ENCODE measurements around the gene MGAT5.

The MGAT5 gene

DNA sequence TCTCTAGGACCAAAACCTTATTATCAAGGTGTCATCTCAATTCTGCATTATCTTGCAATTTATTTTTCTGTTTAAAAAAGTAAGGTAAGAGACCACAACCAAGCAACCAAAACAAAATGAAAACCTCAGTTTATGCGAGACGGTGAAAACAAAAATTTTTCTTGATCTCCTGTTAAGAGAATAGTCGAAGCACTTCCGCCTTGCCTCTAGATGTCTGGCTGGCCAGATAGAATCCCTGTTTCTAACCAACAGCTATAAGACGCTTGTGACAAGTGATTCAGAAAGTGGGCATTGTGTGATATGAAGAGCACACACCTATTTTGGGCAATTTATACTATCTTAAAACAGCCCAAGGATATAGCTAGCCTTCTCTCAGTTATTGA lies 51.2 kb downstream of the MGAT5 start:
- DNase-seq (ENCODE audit: low read depth), result no peak

DNA sequence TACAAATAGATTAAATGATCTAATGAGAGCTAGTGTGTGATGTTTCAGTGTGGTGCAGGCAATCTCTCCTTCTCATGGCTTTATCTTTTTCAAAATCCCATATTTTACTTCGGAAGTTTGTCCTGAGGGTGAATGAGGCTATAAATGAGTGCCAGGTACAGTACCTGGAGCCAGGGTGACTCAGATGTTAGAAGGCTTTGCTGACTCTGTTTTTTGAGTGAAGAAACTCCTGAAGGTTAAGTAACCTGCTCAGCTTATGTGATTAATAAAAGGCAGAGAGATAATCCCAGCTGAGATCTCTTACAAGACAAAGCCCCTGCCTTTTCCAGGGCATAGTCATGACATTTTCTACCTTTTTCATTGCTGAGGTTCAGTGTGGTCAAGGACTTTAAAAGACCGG lies 52.6 kb downstream of the MGAT5 start:
- no peak for DNase-seq (ENCODE audit: low read depth)

DNA sequence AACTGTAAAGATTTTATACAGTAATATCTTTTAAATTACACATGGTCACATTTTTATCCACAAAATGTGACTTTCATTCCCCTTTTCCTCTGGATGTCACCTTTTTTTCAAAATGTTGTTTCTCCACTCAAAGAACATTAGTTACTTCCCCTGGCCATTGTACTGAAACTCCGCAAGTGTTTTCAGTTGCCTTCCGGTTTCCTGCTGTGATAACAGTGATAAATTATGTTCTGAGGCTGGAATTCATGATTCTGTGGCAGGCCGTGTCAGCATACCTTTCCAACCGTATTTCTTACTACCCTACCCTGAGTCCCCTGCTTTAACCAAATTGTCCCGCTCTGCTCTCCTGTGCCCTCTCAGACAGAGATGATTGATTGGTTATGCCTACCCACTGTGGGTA lies 53.5 kb downstream of the MGAT5 start:
- DNase-seq (ENCODE audit: low read depth), result no peak

DNA sequence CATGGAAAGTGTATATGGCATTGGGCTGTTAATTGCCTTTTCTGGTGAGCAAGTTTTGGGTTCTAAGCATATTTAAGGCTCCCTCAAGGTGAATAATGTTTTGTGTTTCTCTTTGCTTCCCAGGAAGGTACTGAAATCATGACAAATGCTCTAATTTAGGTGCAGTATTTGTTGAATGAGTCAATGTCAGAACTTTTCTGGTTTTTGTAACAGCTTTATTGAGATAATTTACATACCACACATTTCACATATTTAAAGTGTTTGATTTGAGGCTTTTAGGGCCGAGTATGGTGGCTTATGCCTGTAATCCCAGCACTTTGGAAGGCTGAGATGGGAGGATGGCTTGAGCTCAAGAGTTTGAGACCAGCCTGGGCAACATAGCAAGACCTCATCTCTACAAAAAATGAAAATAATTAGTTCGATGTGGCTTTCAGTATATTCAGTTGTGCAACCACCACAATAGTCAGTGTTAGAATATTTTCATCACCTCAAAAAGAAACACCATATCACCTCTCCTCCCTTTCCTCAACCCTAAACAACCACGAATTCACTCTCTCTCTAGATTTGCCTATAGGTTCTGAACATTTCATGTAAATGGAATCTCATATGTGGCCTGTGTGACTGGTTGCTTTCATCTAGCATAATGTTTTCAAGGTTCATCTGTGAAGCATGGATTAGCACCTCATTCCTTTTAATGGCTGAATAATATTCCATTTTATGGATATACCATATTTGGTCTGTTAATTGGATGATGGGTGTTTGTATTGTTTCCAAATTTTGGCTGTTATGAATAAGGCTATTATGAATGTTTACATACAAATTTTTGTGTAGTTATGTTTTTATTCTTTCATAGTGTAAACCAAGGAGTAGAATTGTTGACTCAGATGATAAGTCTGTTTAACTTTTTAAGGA lies 54.9 kb downstream of the MGAT5 start:
- no peak for DNase-seq (ENCODE audit: low read depth)

DNA sequence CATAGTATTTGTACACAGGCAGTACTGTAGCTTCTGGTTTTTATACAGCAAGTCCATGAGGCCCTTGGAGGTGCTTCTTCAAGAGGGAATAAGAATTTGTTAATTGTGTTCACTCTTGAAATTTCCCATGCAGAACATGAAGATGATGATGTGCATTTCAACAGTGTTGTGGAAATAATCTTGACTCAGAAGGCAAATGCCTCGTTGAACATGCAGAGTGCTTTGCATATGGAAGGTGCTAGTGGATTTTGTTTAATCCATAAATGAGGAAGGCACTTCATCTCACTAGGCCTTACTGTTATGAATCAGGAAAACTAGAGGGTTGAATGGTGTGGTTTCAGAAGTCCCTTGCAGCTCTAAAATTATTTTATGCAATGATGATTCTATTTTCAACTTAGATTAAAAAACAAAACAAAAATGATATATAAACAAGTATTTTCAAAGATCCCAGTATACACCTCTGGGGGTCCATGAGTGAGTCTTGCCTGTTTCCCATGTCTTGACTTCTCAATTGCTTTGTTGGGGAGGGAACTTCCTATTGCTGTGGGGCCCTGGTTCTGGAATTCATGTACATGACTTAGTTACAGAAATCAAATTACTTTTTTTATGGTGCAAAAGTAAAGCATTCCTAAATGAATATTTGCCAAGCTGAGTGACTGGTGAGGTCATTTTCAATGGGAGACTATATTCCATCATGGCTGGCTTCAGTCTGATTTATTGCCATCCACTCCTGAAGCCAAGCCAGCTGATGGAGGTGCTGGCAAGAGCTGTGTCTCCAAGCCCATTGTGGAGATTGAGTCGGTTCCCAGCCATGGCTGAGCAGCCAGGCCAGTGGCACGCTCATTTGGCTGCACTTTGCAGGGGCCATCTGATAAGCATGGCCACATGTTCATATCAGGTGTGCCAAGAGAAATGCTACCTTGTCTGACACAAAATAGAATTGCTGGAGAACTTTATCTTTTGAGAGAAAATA lies 56.5 kb downstream of the MGAT5 start:
- DNase-seq (ENCODE audit: low read depth), result no peak

DNA sequence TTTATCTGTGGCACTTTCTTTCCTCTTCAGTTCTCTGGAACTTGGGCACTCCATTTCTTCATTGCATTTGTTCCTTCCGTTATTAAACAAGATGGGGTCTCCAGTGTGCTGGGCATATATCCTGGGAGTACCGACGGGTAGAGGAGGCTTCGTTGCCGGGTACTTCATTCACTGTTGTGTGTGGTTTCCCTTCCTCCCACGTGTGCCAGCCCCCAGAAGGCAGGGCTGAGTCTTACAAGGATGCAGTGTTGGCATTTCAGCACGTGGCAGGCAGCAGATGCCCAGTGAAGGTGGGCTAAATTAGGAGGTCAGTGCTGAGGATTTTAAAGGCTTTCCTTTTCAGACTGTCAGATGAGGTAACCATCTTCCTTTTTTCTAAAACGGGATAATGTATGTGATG lies 58.6 kb downstream of the MGAT5 start:
- no peak for DNase-seq (ENCODE audit: low read depth)

DNA sequence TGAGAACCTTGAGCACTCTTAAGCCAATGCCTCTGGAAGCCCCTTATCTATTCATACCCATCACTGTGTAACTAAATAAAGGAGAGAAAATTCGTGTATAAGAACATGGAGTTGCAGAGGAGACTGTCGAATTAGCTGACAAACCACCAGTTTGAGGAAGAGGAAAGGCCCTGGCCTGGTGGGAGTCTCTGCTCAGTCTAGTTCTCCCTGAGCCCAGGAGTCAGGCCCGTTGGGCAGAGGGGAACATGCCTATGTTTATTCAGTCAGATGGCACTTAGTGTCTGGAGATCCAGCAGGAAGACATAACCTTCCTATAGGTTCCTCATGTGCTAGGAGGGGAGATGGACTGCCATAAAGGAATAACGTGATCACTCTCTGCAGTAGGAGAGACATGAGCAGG lies 60.3 kb downstream of the MGAT5 start:
- no peak for DNase-seq (ENCODE audit: low read depth)

DNA sequence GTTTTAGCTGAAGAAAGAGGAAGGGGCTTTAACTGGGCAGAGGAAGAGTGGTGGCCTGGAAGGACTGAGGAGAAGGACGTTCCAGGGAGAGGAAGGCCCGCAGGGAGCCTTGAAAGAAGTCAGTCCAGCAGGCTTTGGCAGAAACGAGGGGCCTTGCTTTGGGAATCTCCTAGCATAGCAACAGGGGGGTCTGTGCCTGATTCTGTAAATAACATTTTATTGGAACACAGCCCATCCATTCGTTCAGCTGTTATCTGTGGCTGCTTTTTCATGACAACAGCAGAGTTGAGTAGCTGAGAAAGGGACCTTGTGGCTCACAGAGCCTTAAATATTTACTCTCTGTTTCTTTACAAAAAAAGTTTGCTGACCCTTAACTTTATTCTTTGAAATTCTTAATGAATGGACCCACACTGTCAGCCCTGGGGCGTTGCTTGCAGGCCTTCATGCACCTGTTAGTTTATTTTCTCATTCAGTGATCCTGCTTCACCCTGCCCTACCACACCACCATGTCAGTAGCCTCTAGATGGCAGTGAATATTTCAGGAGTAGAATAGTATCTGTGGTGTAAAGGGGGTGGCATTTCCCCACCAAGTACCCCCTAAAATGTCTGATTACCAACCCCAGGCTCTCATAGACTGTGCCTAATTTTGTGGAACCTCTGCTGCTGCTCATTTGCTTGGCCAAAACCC lies 61.0 kb downstream of the MGAT5 start:
- DNase-seq (ENCODE audit: low read depth), result no peak

DNA sequence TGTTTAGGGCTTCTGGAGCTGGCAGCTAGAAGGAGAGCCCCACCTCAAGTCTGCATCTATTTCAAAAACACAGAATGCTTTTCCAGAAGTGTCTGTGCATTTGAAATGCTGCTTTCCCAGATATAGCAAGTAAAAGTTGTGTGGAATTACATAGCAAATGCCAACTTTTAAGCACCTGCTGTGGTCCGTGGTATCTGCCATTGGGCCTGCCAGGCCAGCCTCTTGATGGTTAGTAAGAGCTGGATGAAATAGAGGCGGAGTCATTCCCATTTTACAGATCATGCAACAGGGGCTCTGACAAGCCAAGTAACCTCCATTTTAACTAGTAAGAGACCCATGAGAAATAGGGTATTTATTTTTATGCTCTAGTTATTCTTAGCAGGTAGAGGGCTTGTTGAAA lies 61.6 kb downstream of the MGAT5 start:
- no peak for DNase-seq (ENCODE audit: low read depth)

DNA sequence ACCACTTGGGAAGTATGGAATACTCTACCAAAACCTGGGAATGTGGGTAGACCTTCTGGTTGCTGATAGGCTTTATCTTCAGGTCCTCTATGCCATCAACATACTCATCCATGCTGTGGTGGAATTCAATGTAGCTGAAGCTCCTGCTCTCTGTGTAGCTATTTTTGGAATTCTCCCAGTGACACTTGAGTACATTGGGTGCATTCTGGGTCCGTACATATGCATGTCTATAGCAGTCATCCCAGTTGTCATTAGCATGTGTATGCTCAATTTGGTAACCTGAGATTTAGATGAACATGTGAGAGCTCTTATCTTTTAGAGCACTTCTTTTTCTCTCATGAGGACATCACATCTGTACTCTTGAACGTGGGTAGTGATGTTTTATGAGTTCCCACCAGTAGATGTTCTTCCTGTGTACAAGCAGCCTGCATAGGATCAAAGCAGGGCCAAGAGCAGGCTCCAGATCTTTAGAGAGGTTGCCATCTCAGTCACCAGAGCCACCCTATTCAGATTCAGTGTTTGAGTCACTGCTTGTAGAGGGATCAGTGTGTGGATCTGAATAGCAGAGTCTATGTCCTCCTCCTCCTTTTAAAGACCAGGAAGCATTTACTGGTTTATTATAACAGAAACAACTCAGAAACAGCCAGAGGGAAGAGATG lies 65.9 kb downstream of the MGAT5 start:
- no peak for DNase-seq (ENCODE audit: low read depth)

DNA sequence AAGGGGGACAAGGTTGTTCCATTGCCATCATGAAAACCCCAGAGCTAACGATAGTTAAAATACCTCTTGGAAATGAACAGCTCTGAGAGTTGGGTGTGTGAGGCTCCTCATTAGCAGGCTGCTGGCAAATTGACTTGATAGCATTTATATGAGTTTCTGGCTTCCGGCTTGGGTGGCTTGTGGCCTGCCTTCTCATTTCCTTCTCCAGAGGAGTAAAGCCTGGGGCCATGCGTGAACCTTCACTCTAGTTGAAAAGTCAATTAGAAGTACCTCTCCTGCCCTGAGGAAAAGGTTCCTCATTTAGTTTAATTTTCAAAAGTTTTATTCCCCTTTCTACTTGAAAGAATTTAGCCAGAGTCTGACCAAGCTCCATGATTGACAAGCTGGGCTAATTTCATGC lies 67.1 kb downstream of the MGAT5 start:
- DNase-seq (ENCODE audit: low read depth), result no peak

DNA sequence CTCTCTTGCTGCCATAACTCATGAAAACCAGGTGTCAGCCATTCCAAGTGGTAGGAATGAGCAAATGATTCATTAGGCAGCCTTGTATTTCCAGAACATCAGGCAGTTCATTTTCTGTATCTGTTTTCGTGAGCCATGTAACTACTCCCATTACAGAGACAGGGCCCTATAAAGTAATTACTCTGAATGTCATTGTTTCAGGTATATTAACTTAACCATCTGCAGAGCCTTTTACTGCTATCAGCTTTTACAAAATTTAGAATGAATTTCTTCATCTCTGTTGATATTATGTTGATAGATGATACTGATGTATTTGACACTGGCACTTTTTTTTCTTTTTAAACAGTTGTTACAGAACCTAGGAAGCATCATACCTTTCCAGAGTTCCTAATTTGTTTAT lies 69.9 kb downstream of the MGAT5 start:
- no peak for DNase-seq (ENCODE audit: low read depth)

DNA sequence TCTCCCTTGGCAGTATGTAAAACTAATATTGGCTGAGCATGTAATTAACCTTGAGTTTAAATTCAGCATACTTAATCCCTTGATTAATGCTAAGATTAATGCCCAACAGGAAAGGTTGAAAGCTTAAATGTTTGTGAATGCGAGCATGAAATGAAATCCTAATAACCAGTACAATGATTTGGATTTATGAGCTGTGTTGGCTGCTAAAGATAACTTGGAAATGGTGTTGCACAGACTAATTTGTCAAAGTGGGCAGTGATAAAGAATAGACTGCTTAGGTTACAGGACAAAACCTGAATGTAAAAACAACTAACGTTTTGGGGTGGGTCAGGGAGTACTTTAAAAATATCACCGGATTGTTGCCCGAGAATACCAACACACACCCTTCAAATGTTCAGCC lies 70.6 kb downstream of the MGAT5 start:
- no peak for DNase-seq (ENCODE audit: low read depth)

DNA sequence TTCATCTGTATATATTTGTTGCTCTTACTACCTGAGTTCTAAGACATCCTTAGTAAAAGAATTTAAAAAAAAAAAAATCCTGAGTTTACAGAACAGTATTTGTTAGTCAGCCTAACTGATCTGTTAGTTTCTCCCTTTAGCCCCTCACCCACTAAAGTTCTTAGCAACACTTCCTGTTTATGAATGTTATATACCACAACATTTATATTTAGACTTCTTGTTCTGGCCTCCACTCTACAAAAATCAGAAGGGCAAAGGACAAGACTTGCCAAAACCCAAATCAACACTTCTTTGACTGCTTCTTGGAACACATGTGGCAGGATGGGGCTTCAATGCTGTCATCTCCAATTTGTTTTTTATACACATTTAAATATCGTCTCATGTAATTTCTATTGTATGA lies 71.1 kb downstream of the MGAT5 start:
- no peak for DNase-seq (ENCODE audit: low read depth)

DNA sequence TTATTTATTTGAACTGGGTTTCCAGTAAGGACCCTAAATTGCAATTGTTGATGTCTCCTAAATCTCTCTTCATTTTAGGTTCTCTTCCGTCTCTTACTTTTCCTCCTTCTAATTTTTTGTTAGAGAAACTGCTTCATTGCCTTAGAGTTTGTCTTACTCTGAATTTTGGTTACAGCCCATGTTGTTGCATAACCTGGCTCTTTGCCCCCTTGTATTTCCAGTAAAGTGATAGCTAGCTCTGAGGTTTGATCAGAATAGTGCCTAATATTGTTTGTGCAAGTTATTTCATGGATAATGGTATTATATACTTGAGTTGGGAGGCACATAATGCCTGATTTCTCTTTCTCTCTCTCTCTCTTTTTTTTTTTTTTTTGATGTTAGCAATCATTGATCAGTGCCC lies 71.8 kb downstream of the MGAT5 start:
- no peak for DNase-seq (ENCODE audit: low read depth)

DNA sequence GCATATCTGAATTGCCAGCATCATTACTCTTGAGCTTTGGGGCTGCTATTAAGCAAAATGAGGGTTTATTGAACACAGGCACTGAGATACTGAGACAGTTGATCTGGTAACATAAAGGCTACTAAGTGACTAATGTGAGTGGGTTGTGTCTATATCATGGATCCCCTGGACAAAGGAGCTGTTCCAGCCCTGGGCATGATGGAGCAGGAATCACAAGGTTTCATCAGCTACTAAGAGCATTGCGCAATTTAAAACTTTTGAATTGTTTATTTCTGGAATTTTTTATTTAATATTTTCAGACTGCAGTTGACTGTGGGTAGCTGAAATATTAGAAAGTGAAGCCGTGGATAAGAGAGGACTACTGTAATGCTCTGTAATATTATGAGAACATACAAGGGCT lies 73.5 kb downstream of the MGAT5 start:
- DNase-seq (ENCODE audit: low read depth), result no peak

DNA sequence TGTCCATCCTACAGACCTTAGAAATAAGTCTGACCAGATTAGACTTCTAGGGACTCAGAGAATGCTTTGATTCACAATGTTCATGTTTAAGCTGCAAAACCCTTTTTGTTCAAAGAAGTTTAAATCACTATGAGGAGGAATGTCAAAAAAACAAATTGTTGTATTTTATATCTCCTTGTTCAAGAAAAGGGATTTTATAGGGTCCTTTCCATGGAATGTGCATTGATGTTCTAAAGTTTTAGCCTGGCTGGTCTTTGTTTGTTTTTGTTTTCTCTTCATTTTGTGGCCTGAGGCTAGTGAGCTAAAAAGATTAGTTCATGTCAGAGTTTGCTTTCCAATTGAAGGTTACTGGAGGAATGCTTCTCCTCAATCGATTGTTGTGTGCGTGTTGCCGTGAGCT lies 77.2 kb downstream of the MGAT5 start:
- no peak for DNase-seq (ENCODE audit: low read depth)

DNA sequence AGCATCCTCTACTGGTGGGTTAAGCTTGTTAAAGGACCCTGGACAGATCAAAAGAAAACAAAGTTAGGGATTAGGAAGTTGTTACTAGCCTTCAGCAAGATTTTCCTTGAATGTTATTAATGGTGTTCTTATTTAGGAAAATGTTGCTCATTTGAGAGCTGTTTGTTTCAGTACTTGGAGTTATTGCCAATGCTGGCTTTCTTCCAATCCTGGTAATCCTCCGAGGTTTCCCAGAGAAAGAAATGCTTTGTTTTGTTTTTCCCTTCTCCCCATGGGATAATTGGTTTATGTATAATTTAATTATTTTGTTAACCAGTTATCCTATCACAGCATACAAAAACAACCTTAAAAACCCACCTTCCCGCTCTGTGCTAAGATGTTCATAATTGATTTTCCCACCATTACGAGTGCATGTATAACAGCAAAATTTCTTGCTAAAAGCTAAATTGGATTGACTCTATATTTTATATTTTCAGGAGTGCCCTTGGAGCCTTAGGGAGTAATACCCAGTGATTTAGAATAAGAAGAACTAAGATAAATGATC lies 79.8 kb downstream of the MGAT5 start:
- DNase-seq (ENCODE audit: low read depth), result no peak

DNA sequence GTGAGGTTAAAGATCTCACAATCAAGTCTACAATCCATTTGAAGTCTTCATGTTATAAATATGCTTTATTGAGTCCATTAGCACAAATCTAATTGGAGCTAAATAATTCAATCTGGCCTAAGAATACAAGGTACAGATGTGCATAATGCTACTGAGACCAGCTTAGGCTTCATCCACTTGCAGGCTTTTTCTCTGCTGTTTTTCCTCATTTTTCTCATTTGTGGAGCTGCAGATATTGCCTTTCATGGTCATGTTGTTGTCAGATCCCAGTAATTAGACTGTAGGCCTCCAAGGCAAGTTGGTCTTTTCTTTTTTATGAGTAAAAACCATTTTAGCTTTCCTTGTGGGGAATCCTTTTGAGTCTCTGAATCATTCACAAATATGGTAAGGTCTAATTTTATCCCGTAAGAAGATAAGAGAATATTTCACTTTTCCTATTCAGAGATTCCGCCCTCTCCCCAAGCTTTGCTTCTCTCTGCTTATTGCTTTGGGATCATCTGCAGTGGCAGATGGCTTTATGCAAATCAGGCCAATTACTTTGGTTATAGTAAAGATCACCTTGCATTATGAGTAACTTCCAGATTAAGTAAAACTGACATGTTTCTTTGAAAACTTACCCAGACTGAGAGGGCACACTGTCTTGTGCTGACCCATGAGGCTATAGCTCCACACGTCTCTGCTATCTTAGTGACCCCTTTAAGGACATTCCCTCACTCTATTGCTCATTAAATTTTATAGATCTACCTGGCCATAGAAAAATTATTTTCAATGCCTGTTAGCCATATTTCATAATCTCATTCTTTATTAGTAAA lies 80.9 kb downstream of the MGAT5 start:
- DNase-seq (ENCODE audit: low read depth), result no peak

DNA sequence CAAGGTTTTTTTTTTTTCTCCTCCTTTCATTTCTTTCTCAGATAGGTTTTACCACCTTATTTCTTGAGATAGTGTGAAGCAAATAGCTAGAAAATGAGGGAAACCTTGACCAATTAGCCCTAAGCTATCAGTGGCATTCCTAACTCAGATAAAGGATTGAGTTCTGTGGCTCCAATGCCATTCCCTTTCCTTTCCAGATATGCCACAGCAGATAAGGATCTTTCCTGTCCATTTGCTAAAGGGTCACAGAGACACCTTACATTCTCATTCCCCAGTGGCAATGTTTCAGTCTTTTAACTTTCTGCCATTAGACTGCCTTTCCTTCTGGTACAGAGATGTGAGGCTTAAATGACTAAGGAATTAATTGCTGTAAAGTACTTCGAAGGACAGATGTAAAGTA lies 81.7 kb downstream of the MGAT5 start:
- no peak for DNase-seq (ENCODE audit: low read depth)

DNA sequence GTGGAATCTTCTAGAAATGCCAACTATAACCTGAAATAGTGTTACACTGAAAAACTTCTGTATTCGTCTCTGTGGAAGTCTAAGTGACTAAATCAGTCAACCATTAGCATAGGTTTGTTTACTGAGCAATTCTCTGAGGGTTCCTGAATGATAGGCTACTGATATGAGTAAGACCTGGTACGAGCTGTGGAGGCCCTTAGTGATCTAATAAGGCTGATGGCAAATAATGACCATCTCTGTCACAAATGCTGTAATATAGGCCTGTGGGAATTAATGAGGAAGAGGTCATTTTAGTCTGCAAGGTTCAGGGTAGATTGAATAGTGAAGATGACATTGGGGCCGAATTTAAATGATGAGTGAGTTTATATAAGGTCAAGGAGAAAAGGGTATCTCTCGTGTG lies 82.5 kb downstream of the MGAT5 start:
- no peak for DNase-seq (ENCODE audit: low read depth)

Data from CMK (cell line).